ENCODE results near the gene PRND. TPM values are rescaled to one million over a fixed set of nuclear protein-coding genes. Genes with fewer than 3 reads are reported as not detected.
"Not testable (repeated sequence)": the region's sequence is repeated elsewhere in the genome, so short reads cannot be mapped to it uniquely, and the experiment has no call there.

The PRND gene
- total RNA-seq, 1 donor = not detected

DNA sequence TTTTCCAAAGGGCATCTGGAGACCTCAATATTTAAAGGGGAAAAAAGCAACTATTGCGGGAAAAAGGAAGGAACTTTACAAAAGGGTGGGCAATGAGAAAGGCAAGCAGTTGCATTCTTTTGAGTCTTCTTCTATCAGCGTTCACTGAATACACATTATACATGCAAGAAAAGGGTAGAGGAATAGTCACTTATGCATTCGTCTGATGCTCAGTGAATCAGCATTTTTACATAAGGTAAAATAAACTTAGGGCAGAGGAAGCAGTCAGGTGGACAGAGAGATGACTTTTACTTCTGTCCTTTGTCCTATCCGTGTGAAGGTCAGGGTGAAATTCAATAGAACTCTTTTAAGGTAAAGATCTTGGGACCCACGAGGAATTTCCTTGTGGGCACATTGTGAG lies 49.3 kb downstream of the PRND start:
- no peaks in the 10 kb centered on the region for H3K4me1 ChIP-seq (ENCODE audit: insufficient read depth, low read length)
- no peak overlapping the region for H3K4me2 ChIP-seq (ENCODE audit: insufficient read depth, low read length)
- TF ChIP-seq, protein P1, sequence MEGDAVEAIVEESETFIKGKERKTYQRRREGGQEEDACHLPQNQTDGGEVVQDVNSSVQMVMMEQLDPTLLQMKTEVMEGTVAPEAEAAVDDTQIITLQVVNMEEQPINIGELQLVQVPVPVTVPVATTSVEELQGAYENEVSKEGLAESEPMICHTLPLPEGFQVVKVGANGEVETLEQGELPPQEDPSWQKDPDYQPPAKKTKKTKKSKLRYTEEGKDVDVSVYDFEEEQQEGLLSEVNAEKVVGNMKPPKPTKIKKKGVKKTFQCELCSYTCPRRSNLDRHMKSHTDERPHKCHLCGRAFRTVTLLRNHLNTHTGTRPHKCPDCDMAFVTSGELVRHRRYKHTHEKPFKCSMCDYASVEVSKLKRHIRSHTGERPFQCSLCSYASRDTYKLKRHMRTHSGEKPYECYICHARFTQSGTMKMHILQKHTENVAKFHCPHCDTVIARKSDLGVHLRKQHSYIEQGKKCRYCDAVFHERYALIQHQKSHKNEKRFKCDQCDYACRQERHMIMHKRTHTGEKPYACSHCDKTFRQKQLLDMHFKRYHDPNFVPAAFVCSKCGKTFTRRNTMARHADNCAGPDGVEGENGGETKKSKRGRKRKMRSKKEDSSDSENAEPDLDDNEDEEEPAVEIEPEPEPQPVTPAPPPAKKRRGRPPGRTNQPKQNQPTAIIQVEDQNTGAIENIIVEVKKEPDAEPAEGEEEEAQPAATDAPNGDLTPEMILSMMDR (IDR thresholded peaks at IDR 0.05; ENCODE audit: extremely low read depth, low read depth, low read length) = no peak
- no peak overlapping the region for H3K4me3 ChIP-seq (ENCODE audit: insufficient read depth, low read length)
- no peaks in the 10 kb centered on the region for H3K36me3 ChIP-seq (ENCODE audit: insufficient read depth, low read length)
- no peak for DNase-seq (ENCODE audit: insufficient read length, low spot score, missing footprints)
- peaks cover 2% of the 10 kb centered on the region for H3K9me3 ChIP-seq (ENCODE audit: low read depth, low read length)
- H3K79me2 ChIP-seq (ENCODE audit: insufficient read depth, low read length) = no peaks in the 10 kb centered on the region
- no peaks in the 10 kb centered on the region for H3K27me3 ChIP-seq (ENCODE audit: insufficient read depth, low read length)
- no peaks in the 10 kb centered on the region for H4K20me1 ChIP-seq (ENCODE audit: insufficient read depth, low read length)
- H3K27ac ChIP-seq (ENCODE audit: low read depth, low read length) = no peak overlapping the region
- H2AFZ ChIP-seq (ENCODE audit: low read length) = no peak overlapping the region

- Histone ChIP-seq H3K27me3 (ENCODE audit: insufficient read depth, low read length) (no peaks in the 10 kb centered on the region), H3K79me2 (ENCODE audit: insufficient read depth, low read length) (no peaks in the 10 kb centered on the region), H3K4me1 (ENCODE audit: insufficient read depth, low read length) (no peaks in the 10 kb centered on the region), H4K20me1 (ENCODE audit: insufficient read depth, low read length) (no peaks in the 10 kb centered on the region), H3K27ac (ENCODE audit: low read depth, low read length) (no peak overlapping the region), H3K36me3 (ENCODE audit: insufficient read depth, low read length) (no peaks in the 10 kb centered on the region), H3K4me2 (ENCODE audit: insufficient read depth, low read length) (no peak overlapping the region), H3K9me3 (ENCODE audit: low read depth, low read length) (peaks cover 2% of the 10 kb centered on the region), H3K4me3 (ENCODE audit: insufficient read depth, low read length) (no peak overlapping the region), H2AFZ (ENCODE audit: low read length) (no peak overlapping the region)
- DNase-seq (ENCODE audit: insufficient read length, low spot score, missing footprints) = no peak
- TF ChIP-seq, protein P1 (IDR thresholded peaks at IDR 0.05; ENCODE audit: extremely low read depth, low read depth, low read length) = no peak
Measured at GRCh38 chr20:4772132-4772531, 50.4 kb downstream of the PRND start.

DNA sequence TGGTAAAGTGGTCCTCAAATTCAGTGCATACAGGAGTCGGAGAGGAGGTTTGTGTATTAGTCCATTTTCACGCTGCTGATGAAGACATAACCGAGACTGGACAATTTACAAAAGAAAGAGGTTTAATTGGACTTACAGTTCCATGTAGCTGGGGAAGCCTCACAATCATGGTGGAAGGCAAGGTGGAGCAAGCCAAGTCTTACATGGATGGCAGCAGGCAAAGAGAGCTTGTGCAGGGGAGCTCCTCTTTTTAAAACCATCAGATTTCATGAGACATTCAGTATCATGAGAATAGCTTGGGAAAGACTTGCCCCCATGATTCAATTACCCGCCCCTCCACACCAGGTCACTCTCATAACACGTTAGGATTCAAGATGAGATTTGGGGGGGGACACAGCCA lies 51.3 kb downstream of the PRND start:
- not testable (repeated sequence) for H3K27me3 ChIP-seq (ENCODE audit: insufficient read depth, low read length); H3K4me3 ChIP-seq (ENCODE audit: insufficient read depth, low read length); H3K4me2 ChIP-seq (ENCODE audit: insufficient read depth, low read length); H3K4me1 ChIP-seq (ENCODE audit: insufficient read depth, low read length); H3K79me2 ChIP-seq (ENCODE audit: insufficient read depth, low read length); H3K27ac ChIP-seq (ENCODE audit: low read depth, low read length); DNase-seq (ENCODE audit: insufficient read length, low spot score, missing footprints); H4K20me1 ChIP-seq (ENCODE audit: insufficient read depth, low read length); H3K9me3 ChIP-seq (ENCODE audit: low read depth, low read length); H3K36me3 ChIP-seq (ENCODE audit: insufficient read depth, low read length); H2AFZ ChIP-seq (ENCODE audit: low read length)

DNA sequence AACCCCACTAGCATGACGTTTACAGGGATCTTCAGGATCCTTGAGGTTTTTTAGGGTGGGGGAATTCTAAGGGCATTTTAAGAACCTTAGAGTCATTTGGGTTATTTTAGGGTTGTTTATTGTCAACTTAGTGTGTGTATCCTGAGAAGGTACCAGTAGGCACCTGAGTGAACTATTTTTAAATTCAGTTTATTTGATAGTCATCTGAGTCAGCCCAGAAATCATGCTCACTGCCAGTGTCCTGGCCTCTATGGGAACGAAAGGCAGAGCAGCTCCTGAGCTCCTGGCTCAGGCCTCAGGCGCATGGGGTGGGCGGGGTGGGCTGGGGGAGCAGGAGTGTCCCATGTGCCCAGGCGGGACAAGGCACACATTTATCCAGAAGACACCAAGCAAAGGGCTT lies 52.0 kb downstream of the PRND start:
- Histone ChIP-seq H3K4me1 (ENCODE audit: insufficient read depth, low read length) (no peaks in the 10 kb centered on the region), H3K36me3 (ENCODE audit: insufficient read depth, low read length) (no peaks in the 10 kb centered on the region), H3K27ac (ENCODE audit: low read depth, low read length) (no peak overlapping the region), H3K9me3 (ENCODE audit: low read depth, low read length) (peaks cover 2% of the 10 kb centered on the region), H4K20me1 (ENCODE audit: insufficient read depth, low read length) (no peaks in the 10 kb centered on the region), H3K4me3 (ENCODE audit: insufficient read depth, low read length) (no peak overlapping the region), H2AFZ (ENCODE audit: low read length) (no peak overlapping the region), H3K79me2 (ENCODE audit: insufficient read depth, low read length) (no peaks in the 10 kb centered on the region), H3K4me2 (ENCODE audit: insufficient read depth, low read length) (no peak overlapping the region), H3K27me3 (ENCODE audit: insufficient read depth, low read length) (peaks cover 3% of the 10 kb centered on the region)
- DNase-seq (ENCODE audit: insufficient read length, low spot score, missing footprints) = no peak
- TF ChIP-seq, protein P1 (IDR thresholded peaks at IDR 0.05; ENCODE audit: extremely low read depth, low read depth, low read length) = no peak

Measured in osteoblast (primary cell).